IPS DF 4.7 (cell line): ENCODE measurements around the gene IMMP2L.

Source experiments
- DNase-seq: peaks from one replicate; pipeline ENCODE4 v3.0.0-alpha.2; 2013; ENCODE audit warnings: low spot score; ENCODE audit errors: extremely low read depth

Gene IMMP2L

GRCh38 chr7:111558991-111559390 is 3.3 kb downstream of the IMMP2L start:
- DNase-seq, result no peak

GRCh38 chr7:111556977-111557376 is 5.3 kb downstream of the IMMP2L start:
- no peak for DNase-seq

GRCh38 chr7:111554086-111554485 is 8.2 kb downstream of the IMMP2L start:
- no peak for DNase-seq

- no peak for DNase-seq
Observed at GRCh38 chr7:111541067-111541466, 21.2 kb downstream of the IMMP2L start.

- DNase-seq, result no peak
Observed at GRCh38 chr7:111540199-111540815, 22.0 kb downstream of the IMMP2L start.

GRCh38 chr7:111537134-111537533 is 25.2 kb downstream of the IMMP2L start:
- no peak for DNase-seq

- DNase-seq, result no peak
Observed at GRCh38 chr7:111535142-111535870, 27.0 kb downstream of the IMMP2L start.

GRCh38 chr7:111532625-111533024 is 29.7 kb downstream of the IMMP2L start:
- no peak for DNase-seq

GRCh38 chr7:111531993-111532392 is 30.3 kb downstream of the IMMP2L start:
- DNase-seq, result no peak

GRCh38 chr7:111530356-111530668 is 32.0 kb downstream of the IMMP2L start:
- no peak for DNase-seq

GRCh38 chr7:111529507-111530355 is 32.6 kb downstream of the IMMP2L start:
- no peak for DNase-seq

- no peak for DNase-seq
Observed at GRCh38 chr7:111528331-111528730, 34.0 kb downstream of the IMMP2L start.

GRCh38 chr7:111527545-111527944 is 34.7 kb downstream of the IMMP2L start:
- DNase-seq, result no peak

- no peak for DNase-seq
Observed at GRCh38 chr7:111525100-111525499, 37.2 kb downstream of the IMMP2L start.

GRCh38 chr7:111521660-111522059 is 40.6 kb downstream of the IMMP2L start:
- DNase-seq, result no peak

GRCh38 chr7:111518264-111518663 is 44.0 kb downstream of the IMMP2L start:
- DNase-seq, result no peak

- no peak for DNase-seq
Observed at GRCh38 chr7:111517549-111517951, 44.7 kb downstream of the IMMP2L start.

GRCh38 chr7:111516612-111517011 is 45.7 kb downstream of the IMMP2L start:
- DNase-seq, result no peak

- no peak for DNase-seq
Observed at GRCh38 chr7:111513566-111513965, 48.7 kb downstream of the IMMP2L start.

- no peak for DNase-seq
Observed at GRCh38 chr7:111511845-111512244, 50.4 kb downstream of the IMMP2L start.

- no peak for DNase-seq
Observed at GRCh38 chr7:111510584-111511378, 51.5 kb downstream of the IMMP2L start.

- DNase-seq, result no peak
Observed at GRCh38 chr7:111510062-111510461, 52.2 kb downstream of the IMMP2L start.
